ENCODE data around the gene TRIM56. TPM values are rescaled to one million over a fixed set of nuclear protein-coding genes. Genes with fewer than 3 reads are reported as not detected.

The TRIM56 gene
- total RNA-seq, 4 donors from 2014 or later = 11.9 to 47.1 (median 15.3) TPM

- no peak for TF ChIP-seq CTCF (IDR thresholded peaks at IDR 0.05; ENCODE audit: low read depth)
Measured at GRCh38 chr7:101129603-101130117, 44.4 kb downstream of the TRIM56 start.

GRCh38 chr7:101133621-101134398 lies 48.5 kb downstream of the TRIM56 start:
- no peak for TF ChIP-seq CTCF (IDR thresholded peaks at IDR 0.05; ENCODE audit: low read depth)

GRCh38 chr7:101134399-101134980 lies 49.2 kb downstream of the TRIM56 start:
- no peak for TF ChIP-seq CTCF (IDR thresholded peaks at IDR 0.05; ENCODE audit: low read depth)

- TF ChIP-seq CTCF (IDR thresholded peaks at IDR 0.05; ENCODE audit: low read depth) = no peak
Measured at GRCh38 chr7:101137651-101138212, 52.5 kb downstream of the TRIM56 start.

GRCh38 chr7:101138213-101138870 lies 53.1 kb downstream of the TRIM56 start:
- no peak for TF ChIP-seq CTCF (IDR thresholded peaks at IDR 0.05; ENCODE audit: low read depth)

GRCh38 chr7:101140339-101140699 lies 55.0 kb downstream of the TRIM56 start:
- TF ChIP-seq CTCF (IDR thresholded peaks at IDR 0.05; ENCODE audit: low read depth) = no peak
